A549 (cell line): ENCODE results near the gene RGS14. TPM values are rescaled to one million over a fixed set of nuclear protein-coding genes. Genes with fewer than 3 reads are reported as not detected.

Experiments used
- ATAC-seq, 2 experiments: fragments of 200-7000 bp in 1 of 2; fragments of >200 bp in 1 of 2; cut with Nextera tagmentation in 1 of 2; cut with Tn5 transposase in 1 of 2; 3 replicates each; pipeline versions ENCODE4 v1.8.0 to v1.9.1; 2018 to 2020; ENCODE audit warnings: mild to moderate bottlenecking in 1 of 2, moderate library complexity in 1 of 2
- CTCF ChIA-PET: fragments of 300-600 bp; sonication (Branson Sonifier 250); formaldehyde crosslinking; extraction: SDS; loops from one replicate; lab custom pipeline; 2021; ENCODE audit warnings: antibody characterized with exemption, inconsistent platforms; lab: Yijun Ruan, JAX
- POLR2A ChIA-PET: fragments of 350-600 bp; formaldehyde crosslinking; extraction: SDS; loops from one replicate; lab custom pipeline; 2021; ENCODE audit warnings: antibody characterized with exemption, inconsistent platforms; lab: Yijun Ruan, JAX
- DNase-seq, 2 experiments: peaks; one replicate each; pipeline versions ENCODE4 v3.0.0 to v3.0.0-alpha.2; 2011 to 2016; ENCODE audit warnings: low read depth in 1 of 2, low spot score in 1 of 2
- FAIRE-seq: peaks from 2 replicates; lab custom pipeline; 2011; peaks lifted over from hg19 to GRCh38; lab: Jason Lieb, UNC
- H3K27ac ChIP-seq, 2 experiments: fragments of >200 bp; sonication (Bioruptor Twin); formaldehyde crosslinking; 3 replicates each; pipeline ENCODE4 v1.5.1; 2016 to 2017
- H3K4me1 ChIP-seq: fragments of >200 bp; sonication (Bioruptor Twin); formaldehyde crosslinking; 3 replicates; pipeline ENCODE4 v1.6.1; 2016
- H3K4me2 ChIP-seq: fragments of >200 bp; sonication (Bioruptor Twin); formaldehyde crosslinking; 3 replicates; pipeline ENCODE4 v1.6.1; 2016
- H3K4me3 ChIP-seq: fragments of >200 bp; sonication (Bioruptor Twin); formaldehyde crosslinking; 3 replicates; pipeline ENCODE4 v1.5.1; 2016
- H3K9me3 ChIP-seq: fragments of >200 bp; sonication (Bioruptor Twin); formaldehyde crosslinking; 3 replicates; pipeline ENCODE4 v1.6.1; 2016
- CBX8 ChIP-seq: fragments of 200-600 bp; sonication (generic); IDR thresholded peaks from 2 replicates; pipeline ENCODE4 v1.6.1; 2016
- CEBPB ChIP-seq, 2 experiments: fragments of >200 bp in 1 of 2; sonication (Bioruptor Twin) in 1 of 2; formaldehyde crosslinking in 1 of 2; IDR thresholded peaks; 2 replicates each; pipeline ENCODE4 v1.6.1; 2012 to 2016
- E2F6 ChIP-seq: IDR thresholded peaks from 2 replicates; pipeline ENCODE4 v1.6.1; 2012; ENCODE audit warnings: low read depth, borderline replicate concordance
- EP300 ChIP-seq, 2 experiments: fragments of >200 bp; sonication (Bioruptor Twin); formaldehyde crosslinking; IDR thresholded peaks; 2 replicates in 1 of 2; 3 replicates in 1 of 2; pipeline ENCODE4 v1.6.1; 2016 to 2017
- ESRRA ChIP-seq: fragments of 150-350 bp; IDR thresholded peaks from 2 replicates; pipeline ENCODE4 v1.6.1; 2014; ENCODE audit warnings: mild to moderate bottlenecking, low read length, borderline replicate concordance
- FOSL2 ChIP-seq, 2 experiments: fragments of 450-650 bp in 1 of 2; fragments of >200 bp in 1 of 2; sonication (Bioruptor Twin) in 1 of 2; formaldehyde crosslinking; IDR thresholded peaks; 2 replicates each; pipeline versions ENCODE4 v1.5.0 to v1.6.1; 2016 to 2020; ENCODE audit warnings: mild to moderate bottlenecking in 1 of 2, moderate library complexity in 1 of 2
- GATA3 ChIP-seq: IDR thresholded peaks from 2 replicates; pipeline ENCODE4 v1.6.1; 2012; ENCODE audit warnings: borderline replicate concordance
- HMGXB4 ChIP-seq: fragments of 250-450 bp; sonication (Bioruptor Pico); IDR thresholded peaks from 2 replicates; pipeline ENCODE4 v1.5.0; 2021; ENCODE audit warnings: mild to moderate bottlenecking, moderate library complexity, borderline replicate concordance
- HOXA7 ChIP-seq: fragments of 250-450 bp; sonication (Bioruptor Pico); IDR thresholded peaks from 2 replicates; pipeline ENCODE4 v1.5.0; 2020; ENCODE audit warnings: mild to moderate bottlenecking, moderate library complexity
- NFE2L2 ChIP-seq: fragments of 150-350 bp; conservative IDR thresholded peaks from 2 replicates; pipeline ENCODE4 v1.6.1; 2014; ENCODE audit warnings: low read length
- PBX3 ChIP-seq: IDR thresholded peaks from 2 replicates; pipeline ENCODE4 v1.6.1; 2012
- RARB ChIP-seq: fragments of 250-450 bp; sonication (Bioruptor Pico); IDR thresholded peaks from 2 replicates; pipeline ENCODE4 v1.8.0; 2021; ENCODE audit warnings: mild to moderate bottlenecking, moderate library complexity
- RCOR1 ChIP-seq: fragments of 150-350 bp; IDR thresholded peaks from 2 replicates; pipeline ENCODE4 v1.6.1; 2014; ENCODE audit warnings: antibody characterized with exemption, low read length, low read depth
- SREBF2 ChIP-seq: fragments of 450-650 bp; IDR thresholded peaks from 2 replicates; pipeline ENCODE4 v1.6.1; 2014; ENCODE audit warnings: mild to moderate bottlenecking, moderate library complexity
- ZC3H11A ChIP-seq: fragments of 450-650 bp; IDR thresholded peaks from 2 replicates; pipeline ENCODE4 v1.6.1; 2014; ENCODE audit warnings: antibody characterized with exemption, mild to moderate bottlenecking
- WGBS: methylation state at CpG from one replicate; pipeline ENCODE4 v1.1.6; 2017; ENCODE audit errors: missing lambda C conversion rate; 5-methylcytosine and 5-hydroxymethylcytosine counted together
- polyA plus RNA-seq, 4 experiments: library from polyadenylated mRNA; depleted of rRNA in 3 of 4; stranded (reverse); fragments of >200 nt; fragmentation: RNase III in 1 of 4; extraction: RNeasy Plus Mini Kit Qiagen cat#74134 plus additional on column Dnase treatment in 1 of 4; gene quantifications; 2 replicates in 3 of 4; 3 replicates in 1 of 4; pipeline ENCODE4 v1.2.3, GENCODE V29; 2011 to 2017

The RGS14 gene
- polyA plus RNA-seq, 2 of the 4 experiments (the other 2 are of a cell fraction) = 3.9 to 8.4 TPM

- ChIA-PET POLR2A (no interaction called here), CTCF (interaction anchor here (1.4 to 8.2 kb wide), 5 partner anchors 12 to 83 kb away, joined by 4 to 111 read pairs (median 14); no protein-coding TSS in a partner anchor)
- H3K27ac ChIP-seq = no peak overlapping the region
- peaks cover 16% of the 10 kb centered on the region for H3K4me1 ChIP-seq
- no peaks in the 10 kb centered on the region for H3K9me3 ChIP-seq
- H3K4me2 ChIP-seq = no peak overlapping the region
- no peak for ATAC-seq
- H3K4me3 ChIP-seq = no peak overlapping the region
- FAIRE-seq = no peak
- WGBS = 95% methylated on average over 7 of the region's 7 CpGs
- no peak for DNase-seq
- TF ChIP-seq CBX8 (no peak), EP300 (IDR thresholded peaks at IDR 0.05) (no peak), RARB (CRISPR knock-in tag) (no peak), NFE2L2 (no peak), RCOR1 (no peak), ZC3H11A (no peak), ESRRA (no peak), HOXA7 (CRISPR knock-in tag) (no peak), CEBPB (IDR thresholded peaks at IDR 0.05) (no peak), PBX3 (no peak), HMGXB4 (CRISPR knock-in tag) (no peak), SREBF2 (no peak)
Measured at GRCh38 chr5:177320879-177321278, 36.8 kb upstream of the RGS14 start.

- 11% methylated on average over 1 of the region's 1 CpG for WGBS
- ATAC-seq (peak; percentile 30 to 60; a peak in 3 of 6 replicates), FAIRE-seq (peak; percentile 32), DNase-seq (no peak)
- TF ChIP-seq E2F6 (no peak), CEBPB (IDR thresholded peaks at IDR 0.05) (peak in 1 of 2 experiments; percentile 74; a peak in 2 of 4 replicates), PBX3 (no peak), FOSL2 (IDR thresholded peaks at IDR 0.05) (no peak), FOSL2 (CRISPR knock-in tag; IDR thresholded peaks at IDR 0.05) (peak; percentile 19; the same call in 1 of the 2 replicates), GATA3 (peak; percentile 23; the same call in 1 of the 2 replicates)
- Histone ChIP-seq H3K9me3 (no peaks in the 10 kb centered on the region), H3K27ac (peak overlapping the region; percentile 70 to 85), H3K4me2 (peak overlapping the region; percentile 75), H3K4me3 (no peak overlapping the region), H3K4me1 (peaks cover 43% of the 10 kb centered on the region)
- CTCF ChIA-PET = interaction anchor here (3.3 to 3.4 kb wide), 2 partner anchors 16 to 77 kb away, joined by 12 to 14 read pairs; no protein-coding TSS in a partner anchor
- POLR2A ChIA-PET = no interaction called here
Measured at GRCh38 chr5:177325868-177326381, 31.8 kb upstream of the RGS14 start.
